Endodermal cell (in vitro differentiated cells): ENCODE data around the gene KIRREL3. TPM values are rescaled to one million over a fixed set of nuclear protein-coding genes. Genes with fewer than 3 reads are reported as not detected.

Experiments
- DNase-seq: peaks from one replicate; pipeline ENCODE4 v3.0.0-alpha.2; 2017
- H3K27ac ChIP-seq: 2 replicates; pipeline ENCODE4 v1.5.1; 2013; ENCODE audit warnings: mild to moderate bottlenecking, low read depth, low read length, moderate library complexity
- H3K27me3 ChIP-seq: 2 replicates; pipeline ENCODE4 v1.6.1; 2013; ENCODE audit warnings: mild to moderate bottlenecking, low read length, moderate library complexity; ENCODE audit not compliant: insufficient read depth, control insufficient read depth, poor library complexity, severe bottlenecking
- H3K36me3 ChIP-seq: 2 replicates; pipeline ENCODE4 v1.7.0; 2013; ENCODE audit warnings: mild to moderate bottlenecking, low read length, moderate library complexity; ENCODE audit not compliant: control insufficient read depth, insufficient read depth
- H3K4me1 ChIP-seq: one replicate; pipeline ENCODE4 v1.7.0; 2013; ENCODE audit warnings: low read length; ENCODE audit not compliant: control insufficient read depth, insufficient read depth
- H3K4me3 ChIP-seq: 2 replicates; pipeline ENCODE4 v1.5.1; 2013; ENCODE audit warnings: mild to moderate bottlenecking, low read length, moderate library complexity
- H3K9ac ChIP-seq: 2 replicates; pipeline ENCODE4 v1.6.1; 2013; ENCODE audit warnings: mild to moderate bottlenecking, low read length, moderate library complexity; ENCODE audit not compliant: poor library complexity, severe bottlenecking; ENCODE audit errors: extremely low read depth
- H3K9me3 ChIP-seq: 2 replicates; pipeline ENCODE4 v1.6.1; 2013; ENCODE audit warnings: mild to moderate bottlenecking, low read length, moderate library complexity; ENCODE audit not compliant: control insufficient read depth
- H3K27ac Mint-ChIP-seq: 2 replicates; pipeline ENCODE4 v1.8.0; 2020; ENCODE audit warnings: mixed read lengths
- H3K27me3 Mint-ChIP-seq: 2 replicates; pipeline ENCODE4 v1.8.0; 2021; ENCODE audit warnings: mild to moderate bottlenecking, mixed read lengths; ENCODE audit not compliant: insufficient read depth
- H3K36me3 Mint-ChIP-seq: 2 replicates; pipeline ENCODE4 v1.8.0; 2020; ENCODE audit warnings: low read depth, mixed read lengths
- H3K4me1 Mint-ChIP-seq: 2 replicates; pipeline ENCODE4 v1.8.0; 2020; ENCODE audit warnings: mixed read lengths
- H3K4me3 Mint-ChIP-seq: 2 replicates; pipeline ENCODE4 v1.8.0; 2020; ENCODE audit warnings: mild to moderate bottlenecking, moderate library complexity, mixed read lengths
- H3K9me3 Mint-ChIP-seq: 2 replicates; pipeline ENCODE4 v1.8.0; 2020; ENCODE audit warnings: mild to moderate bottlenecking, mixed read lengths
- CTCF ChIP-seq: fragments of 200-600 bp; sonication (generic); conservative IDR thresholded peaks from 2 replicates; pipeline ENCODE4 v1.5.0; 2021; ENCODE audit warnings: antibody characterized with exemption, mild to moderate bottlenecking
- WGBS, 2 experiments: methylation state at CpG; one replicate each; pipeline versions ENCODE4 v1.1.5 to v1.1.7; 2013; ENCODE audit warnings: missing lambda C conversion rate in 2 of 2, mixed read lengths in 1 of 2; ENCODE audit not compliant: insufficient coverage in 1 of 2, insufficient read length in 1 of 2; 5-methylcytosine and 5-hydroxymethylcytosine counted together
- total RNA-seq, 2 donors: library from RNA; stranded (reverse); fragmentation: NEBNext Ultra II Directional in 1 of 2; extraction: Animal tissue kit (Norgen Biotek cat#: 25700) in 1 of 2; gene quantifications; 2 replicates in 1 of 2; 3 replicates in 1 of 2; pipeline ENCODE4 v1.2.1, GENCODE V29; 2021

KIRREL3 gene
- total RNA-seq, 2 donors from 2014 or later: 1.1 to 1.4 TPM

DNA sequence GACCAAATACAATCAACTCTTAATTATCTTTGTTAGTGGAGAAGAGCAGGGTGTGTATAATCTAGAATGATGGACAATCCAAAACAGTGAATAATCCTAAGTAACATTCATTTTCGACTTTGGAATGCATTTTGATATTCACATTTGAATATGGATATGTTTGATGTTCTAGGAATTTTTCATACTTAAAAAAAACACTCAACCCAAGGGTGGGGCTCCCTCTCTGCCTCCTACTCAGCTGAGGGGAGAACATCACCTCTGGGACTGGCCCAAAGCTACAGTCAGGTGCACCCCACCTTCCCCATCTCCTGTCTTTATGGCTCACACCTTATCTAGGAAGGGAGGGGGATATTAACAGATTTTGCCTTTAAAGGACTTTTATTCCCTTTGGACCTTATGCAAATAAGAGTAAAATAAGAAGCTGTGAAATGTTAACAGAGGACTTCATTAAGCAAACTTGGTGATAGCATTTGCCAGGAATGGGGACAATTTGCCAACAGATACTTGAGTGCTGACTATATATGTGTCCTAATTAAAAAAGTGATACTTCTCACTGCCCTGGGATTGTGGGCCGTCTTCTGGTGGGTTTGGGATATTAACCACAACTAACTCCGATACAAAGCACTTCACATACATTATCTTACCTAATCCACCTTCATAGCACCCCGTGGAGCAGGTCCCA lies 458.1 kb downstream of the KIRREL3 start:
- H3K4me3 ChIP-seq: no peak overlapping the region
- Mint-ChIP-seq H3K27me3 (no peaks in the 10 kb centered on the region), H3K27ac (no peak overlapping the region), H3K9me3 (no peaks in the 10 kb centered on the region), H3K4me3 (no peak overlapping the region), H3K4me1 (peaks cover 32% of the 10 kb centered on the region), H3K36me3 (no peaks in the 10 kb centered on the region)
- H3K9ac ChIP-seq: no peak overlapping the region
- WGBS, 2 experiments: 95 to 100% methylated on average over 2 to 4 of the region's 4 CpGs
- H3K27me3 ChIP-seq: no peaks in the 10 kb centered on the region
- H3K27ac ChIP-seq: no peak overlapping the region
- H3K9me3 ChIP-seq: no peaks in the 10 kb centered on the region
- TF ChIP-seq CTCF: no peak
- H3K4me1 ChIP-seq: peaks cover 21% of the 10 kb centered on the region
- no peaks in the 10 kb centered on the region for H3K36me3 ChIP-seq
- DNase-seq: no peak

- WGBS, 2 experiments: 86 to 89% methylated on average over 4 of the region's 4 CpGs
- Histone ChIP-seq H3K36me3 (no peaks in the 10 kb centered on the region), H3K27me3 (no peaks in the 10 kb centered on the region), H3K27ac (no peak overlapping the region), H3K4me3 (no peak overlapping the region), H3K9ac (no peak overlapping the region), H3K9me3 (no peaks in the 10 kb centered on the region), H3K4me1 (peaks cover 3% of the 10 kb centered on the region)
- no peak for TF ChIP-seq CTCF
- no peak overlapping the region for H3K27ac Mint-ChIP-seq
- H3K36me3 Mint-ChIP-seq: no peaks in the 10 kb centered on the region
- no peaks in the 10 kb centered on the region for H3K9me3 Mint-ChIP-seq
- peaks cover 15% of the 10 kb centered on the region for H3K4me1 Mint-ChIP-seq
- H3K4me3 Mint-ChIP-seq: no peak overlapping the region
- H3K27me3 Mint-ChIP-seq: no peaks in the 10 kb centered on the region
- DNase-seq: no peak
These were observed 462.5 kb downstream of the KIRREL3 start for GRCh38 chr11:126538071-126538470.

DNA sequence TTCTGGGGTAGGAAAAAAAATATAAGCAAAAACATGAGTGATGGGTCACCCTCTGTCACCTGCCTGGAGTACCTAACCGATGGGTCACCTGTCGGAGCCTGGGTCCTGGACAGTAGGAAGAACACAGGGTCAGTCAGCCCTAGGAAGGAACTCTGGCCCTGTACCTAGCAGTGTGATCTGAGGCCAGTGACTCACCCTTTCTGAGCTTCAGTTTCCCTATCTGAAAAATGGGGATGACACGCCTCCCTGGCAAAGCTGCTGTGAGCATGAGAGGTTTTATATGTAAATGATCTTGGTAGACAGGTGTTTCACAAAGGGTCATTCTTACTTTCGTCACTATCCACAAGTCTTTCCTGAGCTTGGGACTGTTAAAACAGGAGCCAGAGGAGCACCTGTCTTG lies 463.1 kb downstream of the KIRREL3 start:
- WGBS, 2 experiments: 93 to 94% methylated on average over 2 to 4 of the region's 4 CpGs
- no peaks in the 10 kb centered on the region for H3K27me3 Mint-ChIP-seq
- H3K9me3 Mint-ChIP-seq: no peaks in the 10 kb centered on the region
- H3K4me1 Mint-ChIP-seq: peaks cover 9% of the 10 kb centered on the region
- no peak overlapping the region for H3K4me3 ChIP-seq
- no peak overlapping the region for H3K4me3 Mint-ChIP-seq
- no peaks in the 10 kb centered on the region for H3K4me1 ChIP-seq
- no peak for DNase-seq
- no peaks in the 10 kb centered on the region for H3K9me3 ChIP-seq
- TF ChIP-seq CTCF: no peak
- no peaks in the 10 kb centered on the region for H3K27me3 ChIP-seq
- no peak overlapping the region for H3K27ac Mint-ChIP-seq
- no peak overlapping the region for H3K9ac ChIP-seq
- H3K27ac ChIP-seq: no peak overlapping the region
- H3K36me3 ChIP-seq: no peaks in the 10 kb centered on the region
- no peaks in the 10 kb centered on the region for H3K36me3 Mint-ChIP-seq
